H9 (cell line): ENCODE results near the gene ZNF202. TPM values are rescaled to one million over a fixed set of nuclear protein-coding genes. Genes with fewer than 3 reads are reported as not detected.

Experiments used
- DNase-seq: peaks from one replicate; pipeline ENCODE4 v3.0.0-alpha.2; 2017
- H2AFZ ChIP-seq: one replicate; pipeline ENCODE4 v1.6.1; 2013; ENCODE audit warnings: mild to moderate bottlenecking, low read length, control low read depth, moderate library complexity
- H2AK5ac ChIP-seq: 2 replicates; pipeline ENCODE4 v1.6.1; 2013; ENCODE audit warnings: low read length, control low read depth, mixed read lengths; ENCODE audit not compliant: insufficient read length
- H2BK120ac ChIP-seq: one replicate; pipeline ENCODE4 v1.6.1; 2013; ENCODE audit warnings: low read depth, mild to moderate bottlenecking, low read length, control low read depth, inconsistent platforms; ENCODE audit not compliant: poor library complexity, severe bottlenecking
- H2BK12ac ChIP-seq: 2 replicates; pipeline ENCODE4 v1.6.1; 2013; ENCODE audit warnings: low read length, control low read depth, mixed read lengths, low read depth; ENCODE audit not compliant: insufficient read length
- H2BK15ac ChIP-seq: 2 replicates; pipeline ENCODE4 v1.6.1; 2013; ENCODE audit warnings: low read depth, low read length, control low read depth
- H2BK20ac ChIP-seq: one replicate; pipeline ENCODE4 v1.6.1; 2013; ENCODE audit warnings: low read depth, mild to moderate bottlenecking, low read length, control low read depth, inconsistent platforms; ENCODE audit not compliant: poor library complexity, severe bottlenecking
- H2BK5ac ChIP-seq: 2 replicates; pipeline ENCODE4 v1.6.1; 2013; ENCODE audit warnings: low read length, control low read depth, mixed read lengths; ENCODE audit not compliant: insufficient read length
- H3K14ac ChIP-seq: 2 replicates; pipeline ENCODE4 v1.6.1; 2013; ENCODE audit warnings: low read length, control low read depth; ENCODE audit not compliant: insufficient read depth
- H3K18ac ChIP-seq: 2 replicates; pipeline ENCODE4 v1.6.1; 2013; ENCODE audit warnings: low read depth, mild to moderate bottlenecking, mixed read lengths, low read length, control low read depth; ENCODE audit not compliant: insufficient read length
- H3K23ac ChIP-seq: 2 replicates; pipeline ENCODE4 v1.6.1; 2013; ENCODE audit warnings: low read length, control low read depth, mixed read lengths, low read depth; ENCODE audit not compliant: insufficient read length
- H3K23me2 ChIP-seq: 2 replicates; pipeline ENCODE4 v1.6.1; 2013; ENCODE audit warnings: low read depth, mild to moderate bottlenecking, mixed read lengths, low read length, control low read depth; ENCODE audit not compliant: insufficient read length, poor library complexity, severe bottlenecking
- H3K27ac ChIP-seq: 2 replicates; pipeline ENCODE4 v1.5.1; 2013; ENCODE audit warnings: low read length, control low read depth, mixed read lengths, low read depth; ENCODE audit not compliant: insufficient read length
- H3K27me3 ChIP-seq: 2 replicates; pipeline ENCODE4 v1.6.1; 2013; ENCODE audit warnings: low read length, control low read depth, inconsistent platforms; ENCODE audit not compliant: insufficient read depth
- H3K4ac ChIP-seq: 2 replicates; pipeline ENCODE4 v1.6.1; 2013; ENCODE audit warnings: low read depth, mild to moderate bottlenecking, control low read depth, inconsistent platforms, low read length, moderate library complexity
- H3K4me1 ChIP-seq: 2 replicates; pipeline ENCODE4 v1.6.1; 2013; ENCODE audit warnings: low read length, control low read depth, inconsistent platforms; ENCODE audit not compliant: insufficient read depth
- H3K4me2 ChIP-seq: 2 replicates; pipeline ENCODE4 v1.6.1; 2013; ENCODE audit warnings: low read length, control low read depth, mixed read lengths; ENCODE audit not compliant: insufficient read length, insufficient read depth
- H3K56ac ChIP-seq: 2 replicates; pipeline ENCODE4 v1.6.1; 2013; ENCODE audit warnings: low read depth, mild to moderate bottlenecking, mixed read lengths, low read length, control low read depth; ENCODE audit not compliant: insufficient read length
- H3K79me1 ChIP-seq: 2 replicates; pipeline ENCODE4 v1.6.1; 2013; ENCODE audit warnings: low read depth, mild to moderate bottlenecking, moderate library complexity, low read length, control low read depth, inconsistent platforms; ENCODE audit not compliant: insufficient read depth, poor library complexity, severe bottlenecking
- H3K79me2 ChIP-seq: 2 replicates; pipeline ENCODE4 v1.6.1; 2013; ENCODE audit warnings: low read length, control low read depth, inconsistent platforms; ENCODE audit not compliant: insufficient read depth
- H3K9ac ChIP-seq: 2 replicates; pipeline ENCODE4 v1.6.1; 2013; ENCODE audit warnings: low read length, control low read depth, mixed read lengths; ENCODE audit not compliant: insufficient read length; ENCODE audit errors: extremely low read depth
- H3K9me3 ChIP-seq: one replicate; pipeline ENCODE4 v1.6.1; 2013; ENCODE audit warnings: low read depth, low read length, inconsistent platforms; ENCODE audit not compliant: control insufficient read depth
- H3T11ph ChIP-seq: one replicate; pipeline ENCODE4 v1.6.1; 2013; ENCODE audit warnings: mild to moderate bottlenecking, low read length, control low read depth, inconsistent platforms
- H4K20me1 ChIP-seq: one replicate; pipeline ENCODE4 v1.6.1; 2013; ENCODE audit not compliant: control insufficient read depth, insufficient read length, insufficient read depth
- H4K5ac ChIP-seq: 2 replicates; pipeline ENCODE4 v1.6.1; 2013; ENCODE audit warnings: low read depth, mild to moderate bottlenecking, mixed read lengths, low read length, control low read depth; ENCODE audit not compliant: insufficient read length
- H4K8ac ChIP-seq: replicated peaks from 2 replicates; pipeline ENCODE4 v1.6.1; 2013; ENCODE audit warnings: low read length, control low read depth, mixed read lengths, low read depth; ENCODE audit not compliant: insufficient read length
- H4K91ac ChIP-seq: 2 replicates; pipeline ENCODE4 v1.6.1; 2013; ENCODE audit warnings: low read depth, mild to moderate bottlenecking, moderate library complexity, mixed read lengths, low read length, control low read depth; ENCODE audit not compliant: insufficient read length
- H3K27ac Mint-ChIP-seq, 3 experiments: 2 replicates in 2 of 3; 3 replicates in 1 of 3; pipeline ENCODE4 v1.8.0; 2020 to 2021; ENCODE audit warnings: mixed read lengths in 3 of 3, mild to moderate bottlenecking in 1 of 3, moderate library complexity in 1 of 3
- H3K27me3 Mint-ChIP-seq: 2 replicates; pipeline ENCODE4 v1.8.0; 2021; ENCODE audit warnings: low read depth, mild to moderate bottlenecking, moderate library complexity, mixed read lengths
- H3K36me3 Mint-ChIP-seq, 3 experiments: 2 replicates in 2 of 3; 3 replicates in 1 of 3; pipeline ENCODE4 v1.8.0; 2020 to 2021; ENCODE audit warnings: low read depth in 3 of 3, mixed read lengths in 3 of 3; ENCODE audit not compliant: insufficient read depth in 1 of 3
- H3K4me1 Mint-ChIP-seq, 2 experiments: 2 replicates each; pipeline ENCODE4 v1.8.0; 2020; ENCODE audit warnings: mixed read lengths in 2 of 2
- H3K4me3 Mint-ChIP-seq, 2 experiments: 2 replicates in 1 of 2; 3 replicates in 1 of 2; pipeline ENCODE4 v1.8.0; 2020 to 2021; ENCODE audit warnings: mild to moderate bottlenecking in 2 of 2, mixed read lengths in 2 of 2, moderate library complexity in 1 of 2
- H3K9me3 Mint-ChIP-seq, 2 experiments: 2 replicates in 1 of 2; 3 replicates in 1 of 2; pipeline ENCODE4 v1.8.0; 2020; ENCODE audit warnings: mild to moderate bottlenecking in 2 of 2, mixed read lengths in 2 of 2, moderate library complexity in 1 of 2
- WGBS: extraction: QIAGEN DNeasy Blood & Tissue Kit; methylation state at CpG from one replicate; pipeline ENCODE4 v1.1.7; 2013; ENCODE audit warnings: missing lambda C conversion rate, low lambda C conversion rate, mixed read lengths; ENCODE audit not compliant: insufficient read length; ENCODE audit errors: extremely low coverage; 5-methylcytosine and 5-hydroxymethylcytosine counted together
- total RNA-seq: library from RNA; stranded (reverse); gene quantifications from 2 replicates; pipeline ENCODE4 v1.2.1, GENCODE V29; 2021
- TF ChIP-seq, protein P1 (sequence below): fragments of 200-600 bp; sonication (generic); conservative IDR thresholded peaks from 3 replicates; pipeline ENCODE4 v1.8.0; 2021; ENCODE audit warnings: antibody characterized with exemption, mild to moderate bottlenecking

The ZNF202 gene
- total RNA-seq, 1 experiment from 2014 or later, result 49.2 TPM

DNA sequence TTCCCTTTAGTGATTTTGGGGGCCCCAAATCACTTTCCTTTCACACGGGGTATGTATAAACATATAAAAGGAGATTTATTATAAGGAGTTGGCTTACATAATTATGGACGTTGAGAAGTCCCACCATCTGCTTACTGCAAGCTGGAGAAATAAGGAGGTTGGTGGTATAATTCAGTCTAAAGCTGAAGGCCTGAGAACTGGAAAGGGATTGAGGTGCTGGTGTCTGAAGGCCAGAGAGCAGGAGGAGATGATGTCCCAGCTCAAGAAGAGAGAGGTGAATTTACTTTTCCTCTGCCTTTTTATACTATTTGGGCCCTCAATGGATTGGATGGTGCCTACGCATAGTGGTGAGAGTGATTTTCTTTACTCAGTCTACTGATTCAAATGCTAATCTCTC, 1.3 kb upstream of the ZNF202 start:
- Histone ChIP-seq H3K14ac (no peak overlapping the region), H3K4me2 (peak overlapping the region; percentile 74), H3K9ac (no peak overlapping the region), H4K5ac (no peak overlapping the region), H3K79me2 (peaks cover 23% of the 10 kb centered on the region; the same call in 1 of the 2 replicates), H3K23ac (no peak overlapping the region), H3K27ac (peak overlapping the region; percentile 83), H2BK120ac (no peak overlapping the region), H3K9me3 (peaks cover 14% of the 10 kb centered on the region), H3K56ac (no peak overlapping the region), H3T11ph (no peak overlapping the region), H4K8ac (no peak overlapping the region), H2BK15ac (no peak overlapping the region), H3K18ac (peak overlapping the region; percentile 3), H2AFZ (no peak overlapping the region), H2BK12ac (no peak overlapping the region), H3K4me1 (peaks cover 8% of the 10 kb centered on the region; the same call in 1 of the 2 replicates), H3K79me1 (no peaks in the 10 kb centered on the region), H4K20me1 (no peaks in the 10 kb centered on the region), H4K91ac (no peak overlapping the region), H2AK5ac (no peak overlapping the region), H3K23me2 (peaks cover 8% of the 10 kb centered on the region), H2BK5ac (no peak overlapping the region), H3K4ac (no peak overlapping the region), H3K27me3 (no peaks in the 10 kb centered on the region), H2BK20ac (no peak overlapping the region)
- peaks cover under 1 to 33% (median 28%) of the 10 kb centered on the region in 3 experiments for H3K36me3 Mint-ChIP-seq
- H3K9me3 Mint-ChIP-seq, result peaks cover 17 to 23% of the 10 kb centered on the region in 2 experiments
- no peak for DNase-seq
- peak overlapping the region; percentile 95 to 97 for H3K4me3 Mint-ChIP-seq
- no CpG with 5 or more reads among the region's 3 CpGs for WGBS
- H3K27me3 Mint-ChIP-seq, result no peaks in the 10 kb centered on the region
- TF ChIP-seq, protein P1, sequence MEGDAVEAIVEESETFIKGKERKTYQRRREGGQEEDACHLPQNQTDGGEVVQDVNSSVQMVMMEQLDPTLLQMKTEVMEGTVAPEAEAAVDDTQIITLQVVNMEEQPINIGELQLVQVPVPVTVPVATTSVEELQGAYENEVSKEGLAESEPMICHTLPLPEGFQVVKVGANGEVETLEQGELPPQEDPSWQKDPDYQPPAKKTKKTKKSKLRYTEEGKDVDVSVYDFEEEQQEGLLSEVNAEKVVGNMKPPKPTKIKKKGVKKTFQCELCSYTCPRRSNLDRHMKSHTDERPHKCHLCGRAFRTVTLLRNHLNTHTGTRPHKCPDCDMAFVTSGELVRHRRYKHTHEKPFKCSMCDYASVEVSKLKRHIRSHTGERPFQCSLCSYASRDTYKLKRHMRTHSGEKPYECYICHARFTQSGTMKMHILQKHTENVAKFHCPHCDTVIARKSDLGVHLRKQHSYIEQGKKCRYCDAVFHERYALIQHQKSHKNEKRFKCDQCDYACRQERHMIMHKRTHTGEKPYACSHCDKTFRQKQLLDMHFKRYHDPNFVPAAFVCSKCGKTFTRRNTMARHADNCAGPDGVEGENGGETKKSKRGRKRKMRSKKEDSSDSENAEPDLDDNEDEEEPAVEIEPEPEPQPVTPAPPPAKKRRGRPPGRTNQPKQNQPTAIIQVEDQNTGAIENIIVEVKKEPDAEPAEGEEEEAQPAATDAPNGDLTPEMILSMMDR, result no peak
- H3K27ac Mint-ChIP-seq, result peak overlapping the region; percentile 82 to 97 (median 93)
- peaks cover 53 to 54% of the 10 kb centered on the region in 2 experiments for H3K4me1 Mint-ChIP-seq
